HG02763 (cell line): Measurements from ENCODE around the gene SAMHD1.
"Not testable (repeated sequence)": the region's sequence is repeated elsewhere in the genome, so short reads cannot be mapped to it uniquely, and the experiment has no call there.

Source experiments
- ATAC-seq: cut with Tn5 transposase; IDR thresholded peaks from one replicate; pipeline ENCODE4 v1.9.1; 2021; ENCODE audit warnings: mild to moderate bottlenecking, moderate library complexity; ENCODE audit not compliant: unreplicated experiment

Gene SAMHD1

GRCh38 chr20:36917943-36918342 is 33.6 kb downstream of the SAMHD1 start:
- no peak for ATAC-seq

GRCh38 chr20:36917240-36917639 is 34.3 kb downstream of the SAMHD1 start:
- ATAC-seq = no peak

- ATAC-seq = no peak
These were observed 35.3 kb downstream of the SAMHD1 start for GRCh38 chr20:36916199-36916598.

GRCh38 chr20:36908603-36909002 is 42.9 kb downstream of the SAMHD1 start:
- no peak for ATAC-seq

GRCh38 chr20:36906086-36906485 is 45.4 kb downstream of the SAMHD1 start:
- ATAC-seq = not testable (repeated sequence)

- ATAC-seq = not testable (repeated sequence)
These were observed 45.9 kb downstream of the SAMHD1 start for GRCh38 chr20:36905566-36905965.

- no peak for ATAC-seq
These were observed 46.8 kb downstream of the SAMHD1 start for GRCh38 chr20:36904690-36905089.

GRCh38 chr20:36895036-36895435 is 56.5 kb downstream of the SAMHD1 start:
- ATAC-seq = no peak

- ATAC-seq = no peak
These were observed 57.7 kb downstream of the SAMHD1 start for GRCh38 chr20:36893801-36894200.

GRCh38 chr20:36891211-36891610 is 60.3 kb downstream of the SAMHD1 start:
- ATAC-seq = no peak

- ATAC-seq = no peak
These were observed 60.9 kb downstream of the SAMHD1 start for GRCh38 chr20:36890586-36890985.

GRCh38 chr20:36888880-36889516 is 62.5 kb downstream of the SAMHD1 start:
- no peak for ATAC-seq

GRCh38 chr20:36887752-36888090 is 63.8 kb downstream of the SAMHD1 start:
- ATAC-seq = no peak

GRCh38 chr20:36886859-36887751 is 64.4 kb downstream of the SAMHD1 start:
- ATAC-seq = no peak

- no peak for ATAC-seq
These were observed 66.2 kb downstream of the SAMHD1 start for GRCh38 chr20:36885356-36885755.

- ATAC-seq = no peak
These were observed 67.5 kb downstream of the SAMHD1 start for GRCh38 chr20:36883977-36884535.

- no peak for ATAC-seq
These were observed 69.6 kb downstream of the SAMHD1 start for GRCh38 chr20:36881888-36882287.

GRCh38 chr20:36881331-36881730 is 70.2 kb downstream of the SAMHD1 start:
- no peak for ATAC-seq

GRCh38 chr20:36880741-36881250 is 70.7 kb downstream of the SAMHD1 start:
- ATAC-seq = no peak

GRCh38 chr20:36878941-36879340 is 72.6 kb downstream of the SAMHD1 start:
- ATAC-seq = no peak

- ATAC-seq = no peak
These were observed 75.1 kb downstream of the SAMHD1 start for GRCh38 chr20:36876473-36876833.
